CD8-positive, alpha-beta memory T cell (primary cell): ENCODE measurements around the gene HIC2. TPM values are rescaled to one million over a fixed set of nuclear protein-coding genes. Genes with fewer than 3 reads are reported as not detected.

Experiments used
- CTCF ChIA-PET: fragments of 350-600 bp; sonication (Branson Sonifier 250); formaldehyde crosslinking; loops from one replicate; lab custom pipeline; 2021; ENCODE audit warnings: antibody characterized with exemption; lab: Charles Lee
- POLR2A ChIA-PET: fragments of 350-600 bp; sonication (Branson Sonifier 250); formaldehyde crosslinking; loops from one replicate; lab custom pipeline; 2021; ENCODE audit warnings: antibody characterized with exemption; lab: Charles Lee
- DNase-seq, 5 donors: peaks; one replicate each; pipeline versions ENCODE4 v3.0.0 to v3.0.0-alpha.2; 2020 to 2022; ENCODE audit warnings: mixed read lengths in 1 of 5
- H3K27ac ChIP-seq: one replicate; pipeline ENCODE4 v1.7.0; 2013; ENCODE audit warnings: low read depth, mild to moderate bottlenecking, low read length, moderate library complexity
- H3K27me3 ChIP-seq: 2 replicates; pipeline ENCODE4 v1.7.0; 2013; ENCODE audit warnings: low read length, mild to moderate bottlenecking; ENCODE audit not compliant: insufficient read depth, poor library complexity, severe bottlenecking
- H3K36me3 ChIP-seq: 2 replicates; pipeline ENCODE4 v1.7.0; 2013; ENCODE audit warnings: mild to moderate bottlenecking, low read length, moderate library complexity; ENCODE audit not compliant: insufficient read depth
- H3K4me1 ChIP-seq: 2 replicates; pipeline ENCODE4 v1.7.0; 2013; ENCODE audit warnings: mild to moderate bottlenecking, low read length, moderate library complexity; ENCODE audit not compliant: insufficient read depth
- H3K4me3 ChIP-seq: 2 replicates; pipeline ENCODE4 v1.7.0; 2013; ENCODE audit warnings: mild to moderate bottlenecking, low read length
- H3K9me3 ChIP-seq: 2 replicates; pipeline ENCODE4 v1.7.0; 2013; ENCODE audit warnings: mild to moderate bottlenecking, low read length
- H3K27ac Mint-ChIP-seq, 8 donors: one replicate each; pipeline ENCODE4 v1.8.0; 2020 to 2021; ENCODE audit warnings: mixed read lengths in 8 of 8, mild to moderate bottlenecking in 6 of 8, inconsistent platforms in 3 of 8, moderate library complexity in 3 of 8
- H3K27me3 Mint-ChIP-seq, 2 donors: one replicate each; pipeline ENCODE4 v1.8.0; 2020 to 2021; ENCODE audit warnings: mixed read lengths in 2 of 2, mild to moderate bottlenecking in 1 of 2, moderate library complexity in 1 of 2
- H3K36me3 Mint-ChIP-seq, 3 donors: one replicate each; pipeline ENCODE4 v1.8.0; 2020 to 2021; ENCODE audit warnings: mixed read lengths in 3 of 3, inconsistent platforms in 1 of 3, mild to moderate bottlenecking in 1 of 3
- H3K4me1 Mint-ChIP-seq, 3 donors: one replicate each; pipeline ENCODE4 v1.8.0; 2020 to 2021; ENCODE audit warnings: mixed read lengths in 3 of 3, inconsistent platforms in 1 of 3, mild to moderate bottlenecking in 1 of 3
- H3K4me3 Mint-ChIP-seq, 7 donors: one replicate each; pipeline ENCODE4 v1.8.0; 2020 to 2021; ENCODE audit warnings: mixed read lengths in 7 of 7, mild to moderate bottlenecking in 6 of 7, moderate library complexity in 4 of 7, inconsistent platforms in 2 of 7
- H3K9me3 Mint-ChIP-seq, 5 donors: one replicate each; pipeline ENCODE4 v1.8.0; 2020 to 2022; ENCODE audit warnings: mixed read lengths in 5 of 5, mild to moderate bottlenecking in 3 of 5, moderate library complexity in 2 of 5, inconsistent platforms in 1 of 5
- polyA plus RNA-seq: library from polyadenylated mRNA; unstranded; fragments of 300-500 nt; fragmentation: Illumina TruSeq; gene quantifications from one replicate; pipeline ENCODE4 v1.2.3, GENCODE V29; 2021
- total RNA-seq, 2 experiments: library from RNA; stranded (reverse); gene quantifications; one replicate each; pipeline ENCODE4 v1.2.3, GENCODE V29; 2021

Gene HIC2
- total and polyA plus RNA-seq, 3 experiments from 2014 or later, result 0.60 to 6.8 (median 6.1) TPM

DNA sequence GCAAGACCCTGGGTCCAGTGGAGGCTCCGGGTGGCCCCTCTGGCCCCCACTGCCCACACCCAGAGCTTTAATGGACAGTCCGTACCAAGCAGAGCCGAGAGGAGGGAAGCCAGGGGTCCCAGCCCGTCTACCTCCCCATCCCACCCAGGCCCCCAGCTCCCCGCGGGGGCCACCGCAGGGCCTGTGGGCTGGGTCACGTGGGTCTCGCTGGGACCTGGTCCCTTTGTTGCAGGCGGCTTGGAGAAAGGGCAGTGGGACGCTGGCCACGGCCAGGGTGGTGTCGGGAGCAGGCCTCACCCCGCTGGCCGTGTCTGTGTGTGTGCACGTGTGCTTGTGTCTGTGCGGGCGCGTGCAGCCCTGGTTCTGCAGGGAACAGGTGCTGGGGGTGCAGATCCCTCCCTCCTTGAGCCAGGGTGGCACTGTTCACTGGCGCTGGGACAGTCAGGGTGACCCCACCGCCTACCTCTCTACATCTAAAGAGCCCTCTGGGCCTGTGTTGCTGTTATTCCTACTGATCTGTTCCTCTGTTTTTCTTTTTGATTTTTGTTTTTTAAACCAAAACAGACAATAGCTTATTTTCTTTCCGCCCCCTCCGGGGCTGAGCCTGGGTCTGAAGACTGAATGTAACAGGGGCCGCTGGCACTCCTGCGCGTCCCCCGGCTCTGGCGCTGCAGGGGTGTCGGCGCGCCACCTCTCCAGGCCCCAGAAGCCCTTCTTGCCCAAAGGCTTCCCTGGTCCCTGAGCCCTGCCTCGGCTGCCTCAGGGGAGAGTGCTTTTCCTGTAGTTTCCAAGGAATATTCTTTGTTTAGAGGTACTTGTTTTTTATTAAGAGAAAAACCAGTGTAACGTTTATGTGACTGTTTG, 29.9 kb downstream of the HIC2 start:
- no peak for DNase-seq
- no peak overlapping the region for H3K4me3 ChIP-seq
- POLR2A ChIA-PET, result no interaction called here
- Mint-ChIP-seq H3K36me3 (peaks cover 0 to 39% (median 0%) of the 10 kb centered on the region in 3 donors), H3K4me1 (no peaks in the 10 kb centered on the region), H3K27me3 (no peaks in the 10 kb centered on the region), H3K4me3 (no peak overlapping the region), H3K27ac (no peak overlapping the region), H3K9me3 (peaks cover 0 to 1% (median 0%) of the 10 kb centered on the region in 5 donors)
- CTCF ChIA-PET, result no interaction called here
- H3K27me3 ChIP-seq, result no peaks in the 10 kb centered on the region
- no peaks in the 10 kb centered on the region for H3K4me1 ChIP-seq
- H3K9me3 ChIP-seq, result no peaks in the 10 kb centered on the region
- peaks cover 4% of the 10 kb centered on the region for H3K36me3 ChIP-seq
- no peak overlapping the region for H3K27ac ChIP-seq

DNA sequence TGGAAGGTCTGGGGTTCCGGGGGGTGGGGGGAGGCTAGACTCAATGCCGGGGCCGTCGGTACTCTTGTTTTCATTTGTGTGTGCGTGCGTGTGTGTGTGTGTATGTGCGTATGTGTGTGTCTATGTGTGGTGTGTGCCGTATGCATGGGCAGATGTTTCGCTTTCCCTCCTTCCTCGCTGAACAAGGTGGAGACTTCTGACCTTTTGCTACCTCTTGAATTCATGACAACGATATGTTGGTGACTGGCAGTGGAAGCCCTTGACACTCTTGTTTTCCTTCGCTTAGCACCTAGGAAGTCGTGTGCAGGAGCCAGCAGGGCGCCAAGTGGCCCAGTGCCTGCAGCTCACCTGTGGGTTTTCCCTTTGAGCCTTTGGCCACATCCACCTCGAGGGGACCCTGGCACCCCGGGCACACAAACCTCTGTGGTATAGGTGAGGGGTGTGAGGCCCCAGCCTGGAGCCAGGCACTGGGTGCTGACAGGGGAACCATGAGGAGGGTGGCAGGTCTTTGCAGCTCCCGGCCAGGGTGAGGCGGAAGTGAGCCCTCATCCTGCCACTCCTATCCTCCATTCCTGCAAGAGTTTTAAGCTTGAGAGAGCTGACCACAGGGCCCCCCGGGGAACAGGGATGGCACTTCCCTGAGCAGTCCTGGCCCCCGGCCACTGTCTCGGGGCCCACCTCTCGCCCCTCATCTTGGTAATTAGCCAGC, 30.7 kb downstream of the HIC2 start:
- H3K27ac Mint-ChIP-seq, result peak overlapping the region in 2 of 8 donors; percentile 24 to 69

DNA sequence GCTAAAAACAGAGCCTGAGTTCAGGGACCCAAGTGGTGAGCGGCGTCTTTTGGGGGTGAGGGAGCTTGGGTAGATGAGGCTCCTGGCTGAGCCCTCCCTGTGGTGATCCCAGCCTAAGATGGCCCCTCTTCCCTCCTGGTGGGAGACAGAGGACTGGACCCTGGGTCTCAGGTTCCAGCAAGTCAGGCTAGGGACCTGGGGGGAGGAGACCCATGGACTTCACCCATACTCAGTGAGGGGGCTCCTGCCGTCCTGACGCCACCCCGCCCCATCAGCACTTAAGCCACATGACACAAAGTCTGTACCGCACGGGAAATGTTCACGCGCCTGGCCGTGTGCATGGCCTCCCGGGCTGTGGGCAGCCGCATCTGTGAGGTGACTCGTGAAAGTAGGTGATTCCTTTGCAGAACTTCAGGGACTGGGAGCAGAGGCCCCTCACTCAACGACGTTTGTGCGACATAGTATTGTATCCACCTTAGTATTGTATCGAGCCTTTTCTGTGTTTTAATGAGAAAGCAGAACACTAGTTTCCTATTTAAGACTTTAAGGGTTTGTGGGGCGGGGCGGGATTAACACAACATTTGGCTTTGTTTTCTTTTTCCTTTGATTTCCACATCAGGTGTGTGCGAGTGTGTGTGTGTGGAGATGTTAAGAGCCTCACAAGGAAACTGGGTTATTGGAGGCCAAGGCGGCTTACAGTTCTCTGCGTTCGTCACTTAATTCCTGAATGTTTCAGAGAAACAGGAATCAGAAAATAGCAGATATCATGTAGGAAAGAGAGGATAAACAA, 31.7 kb downstream of the HIC2 start:
- no peaks in the 10 kb centered on the region for H3K27me3 ChIP-seq
- CTCF ChIA-PET, result no interaction called here
- H3K4me3 ChIP-seq, result no peak overlapping the region
- Mint-ChIP-seq H3K36me3 (peaks cover 0 to 33% (median 0%) of the 10 kb centered on the region in 3 donors), H3K27ac (no peak overlapping the region), H3K4me3 (no peak overlapping the region), H3K27me3 (no peaks in the 10 kb centered on the region), H3K9me3 (peaks cover 0 to 1% (median 0%) of the 10 kb centered on the region in 5 donors), H3K4me1 (no peaks in the 10 kb centered on the region)
- no peaks in the 10 kb centered on the region for H3K4me1 ChIP-seq
- POLR2A ChIA-PET, result no interaction called here
- no peak overlapping the region for H3K27ac ChIP-seq
- no peaks in the 10 kb centered on the region for H3K9me3 ChIP-seq
- H3K36me3 ChIP-seq, result peaks cover 4% of the 10 kb centered on the region
- DNase-seq, result no peak

More for the DNA sequence above, 30.7 kb downstream of the HIC2 start:
- Mint-ChIP-seq H3K4me1 (no peaks in the 10 kb centered on the region), H3K9me3 (peaks cover 0 to 1% (median 0%) of the 10 kb centered on the region in 5 donors), H3K4me3 (no peak overlapping the region), H3K36me3 (peaks cover 0 to 39% (median 0%) of the 10 kb centered on the region in 3 donors), H3K27me3 (no peaks in the 10 kb centered on the region)
- Histone ChIP-seq H3K36me3 (peaks cover 4% of the 10 kb centered on the region), H3K4me1 (no peaks in the 10 kb centered on the region), H3K27me3 (no peaks in the 10 kb centered on the region), H3K4me3 (no peak overlapping the region), H3K9me3 (no peaks in the 10 kb centered on the region), H3K27ac (no peak overlapping the region)
- ChIA-PET POLR2A (no interaction called here), CTCF (no interaction called here)
- no peak for DNase-seq

DNA sequence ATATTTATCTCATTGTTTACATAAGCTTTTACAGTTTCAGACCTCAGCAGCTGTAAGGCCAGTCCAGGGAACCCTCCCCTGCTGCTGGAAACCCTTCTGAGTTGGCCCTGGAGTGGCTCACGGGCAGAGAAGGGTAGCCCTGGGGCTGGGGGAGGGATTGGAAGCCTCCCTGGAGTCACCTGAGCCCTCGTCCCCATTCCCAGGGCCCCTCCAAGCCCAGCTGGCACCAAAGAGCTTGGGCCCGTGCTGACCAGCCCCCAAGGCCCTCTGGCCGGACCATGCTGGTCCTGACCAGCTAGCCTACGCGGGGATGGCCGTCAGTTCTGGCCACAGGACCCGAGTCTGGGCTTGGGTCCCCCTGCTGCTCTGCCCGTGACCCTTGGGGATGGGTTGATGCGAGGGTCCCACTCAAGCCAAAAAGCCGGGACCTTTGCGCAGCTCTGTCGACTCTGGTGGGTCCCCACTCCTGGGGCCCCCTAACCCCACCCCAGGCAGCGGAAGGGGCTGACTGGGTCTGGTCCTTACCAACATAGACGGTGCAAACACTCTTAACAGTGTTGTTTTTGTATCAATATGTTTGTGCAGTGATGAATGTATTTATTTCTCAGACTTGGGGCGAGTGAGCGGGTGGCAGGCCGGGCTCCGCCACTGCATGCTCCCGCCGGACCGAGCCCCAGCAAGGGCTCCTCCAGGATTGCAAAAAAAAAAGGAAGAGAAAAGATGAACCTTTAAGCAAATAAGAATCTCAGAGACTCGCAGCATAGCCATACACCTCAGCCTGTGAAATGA, 32.6 kb downstream of the HIC2 start:
- CTCF ChIA-PET, result no interaction called here
- Mint-ChIP-seq H3K4me3 (no peak overlapping the region), H3K4me1 (no peaks in the 10 kb centered on the region), H3K27me3 (no peaks in the 10 kb centered on the region), H3K27ac (no peak overlapping the region), H3K36me3 (peaks cover 0 to 26% (median 0%) of the 10 kb centered on the region in 3 donors), H3K9me3 (peaks cover 0 to 1% (median 0%) of the 10 kb centered on the region in 5 donors)
- H3K4me1 ChIP-seq, result no peaks in the 10 kb centered on the region
- H3K27ac ChIP-seq, result no peak overlapping the region
- POLR2A ChIA-PET, result no interaction called here
- H3K4me3 ChIP-seq, result no peak overlapping the region
- no peak for DNase-seq
- peaks cover 4% of the 10 kb centered on the region for H3K36me3 ChIP-seq
- H3K27me3 ChIP-seq, result no peaks in the 10 kb centered on the region
- no peaks in the 10 kb centered on the region for H3K9me3 ChIP-seq

DNA sequence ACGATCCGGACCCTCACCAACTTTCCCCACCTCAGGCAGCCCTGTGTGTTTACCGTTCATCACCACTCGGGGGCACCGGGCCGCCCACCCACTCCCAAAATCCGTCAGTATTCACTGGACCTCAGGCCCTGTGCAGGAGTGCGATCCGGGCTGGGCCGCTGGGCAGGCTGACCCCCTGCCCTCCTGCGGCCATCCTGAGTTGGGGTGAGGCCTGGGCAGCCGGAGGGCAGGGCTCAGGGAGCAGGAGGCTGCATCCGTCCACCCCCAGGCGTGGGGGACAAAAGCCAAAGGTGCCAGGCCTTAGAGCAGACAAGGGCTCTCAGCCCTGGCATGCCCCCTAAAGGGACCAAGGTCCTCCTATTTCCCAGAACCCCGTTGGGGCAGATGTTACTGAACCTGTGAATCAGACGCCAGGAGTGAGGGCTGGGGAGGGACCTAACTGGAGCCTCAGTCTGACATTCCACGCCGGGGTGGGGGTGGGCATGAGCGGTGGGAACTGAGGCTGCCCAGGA, 33.2 kb downstream of the HIC2 start:
- H3K4me3 ChIP-seq, result no peak overlapping the region
- no peaks in the 10 kb centered on the region for H3K27me3 Mint-ChIP-seq
- H3K36me3 Mint-ChIP-seq, result peaks cover 0 to 22% (median 0%) of the 10 kb centered on the region in 3 donors
- no peaks in the 10 kb centered on the region for H3K4me1 ChIP-seq
- H3K4me1 Mint-ChIP-seq, result no peaks in the 10 kb centered on the region
- no peak for DNase-seq
- ChIA-PET CTCF (no interaction called here), POLR2A (no interaction called here)
- H3K27ac ChIP-seq, result no peak overlapping the region
- no peaks in the 10 kb centered on the region for H3K27me3 ChIP-seq
- no peaks in the 10 kb centered on the region for H3K36me3 ChIP-seq
- no peak overlapping the region for H3K27ac Mint-ChIP-seq
- no peaks in the 10 kb centered on the region for H3K9me3 ChIP-seq
- no peak overlapping the region for H3K4me3 Mint-ChIP-seq
- H3K9me3 Mint-ChIP-seq, result peaks cover 0 to 1% (median 0%) of the 10 kb centered on the region in 5 donors

DNA sequence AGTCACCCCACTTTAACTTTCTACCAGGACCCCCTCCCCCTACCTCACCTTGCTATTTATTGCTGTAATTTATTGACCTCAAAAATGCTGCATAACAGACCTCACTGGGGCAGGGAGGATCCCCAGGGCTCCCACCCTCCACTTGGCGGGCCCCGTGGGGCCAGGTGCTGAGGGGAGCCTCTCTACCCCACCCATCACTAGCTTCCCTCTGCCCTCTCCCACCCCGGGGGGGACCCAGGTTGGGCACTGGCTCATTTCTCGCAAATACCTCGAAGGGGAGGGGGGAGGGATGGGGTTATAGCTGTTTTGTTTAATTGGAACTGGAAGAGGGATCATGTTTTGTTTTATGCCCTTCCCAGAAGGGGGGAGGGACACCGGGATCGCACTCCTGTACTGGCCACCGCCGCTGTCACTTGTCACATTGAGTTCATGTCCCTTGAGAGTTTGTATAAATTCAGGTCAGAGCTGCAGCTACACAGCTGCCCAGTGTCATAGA, 33.7 kb downstream of the HIC2 start:
- CTCF ChIA-PET, result no interaction called here
- no peaks in the 10 kb centered on the region for H3K9me3 ChIP-seq
- POLR2A ChIA-PET, result no interaction called here

More for the DNA sequence above, 33.7 kb downstream of the HIC2 start:
- no peaks in the 10 kb centered on the region for H3K36me3 ChIP-seq
- no peak overlapping the region for H3K27ac ChIP-seq
- no peak overlapping the region for H3K27ac Mint-ChIP-seq
- no peaks in the 10 kb centered on the region for H3K27me3 Mint-ChIP-seq
- H3K36me3 Mint-ChIP-seq, result peaks cover 0 to 19% (median 0%) of the 10 kb centered on the region in 3 donors
- no peak overlapping the region for H3K4me3 ChIP-seq
- no peak overlapping the region for H3K4me3 Mint-ChIP-seq
- no peak for DNase-seq
- H3K9me3 Mint-ChIP-seq, result peaks cover 0 to 1% (median 0%) of the 10 kb centered on the region in 5 donors
- H3K27me3 ChIP-seq, result no peaks in the 10 kb centered on the region
- H3K4me1 Mint-ChIP-seq, result no peaks in the 10 kb centered on the region
- no peaks in the 10 kb centered on the region for H3K4me1 ChIP-seq
